A204.1 (cell line): ENCODE data around the gene ZNF764.

Source experiments
- FAIRE-seq: peaks from 2 replicates; lab custom pipeline; 2012; peaks lifted over from hg19 to GRCh38; lab: Jason Lieb, UNC

Gene ZNF764

GRCh38 chr16:30569746-30570635, 11.8 kb upstream of the ZNF764 start:
- FAIRE-seq: no peak

GRCh38 chr16:30569281-30569680, 11.1 kb upstream of the ZNF764 start:
- FAIRE-seq: no peak

- FAIRE-seq: no peak
Measured at GRCh38 chr16:30567991-30568638, 9.9 kb upstream of the ZNF764 start.

- no peak for FAIRE-seq
Measured at GRCh38 chr16:30567160-30567990, 9.2 kb upstream of the ZNF764 start.

- FAIRE-seq: no peak
Measured at GRCh38 chr16:30566531-30566930, 8.4 kb upstream of the ZNF764 start.

- no peak for FAIRE-seq
Measured at GRCh38 chr16:30565984-30566383, 7.8 kb upstream of the ZNF764 start.

GRCh38 chr16:30565526-30565925, 7.4 kb upstream of the ZNF764 start:
- no peak for FAIRE-seq

GRCh38 chr16:30562021-30562420, 3.8 kb upstream of the ZNF764 start:
- FAIRE-seq: no peak

- FAIRE-seq: no peak
Measured at GRCh38 chr16:30561089-30561816, 3.1 kb upstream of the ZNF764 start.

GRCh38 chr16:30559690-30560089, 1.5 kb upstream of the ZNF764 start:
- no peak for FAIRE-seq

GRCh38 chr16:30558789-30559377, 709 bp upstream of the ZNF764 start:
- no peak for FAIRE-seq

GRCh38 chr16:30557707-30557956, 542 bp downstream of the ZNF764 start:
- FAIRE-seq: no peak

- FAIRE-seq: no peak
Measured at GRCh38 chr16:30556125-30556473, 2.1 kb downstream of the ZNF764 start.

- no peak for FAIRE-seq
Measured at GRCh38 chr16:30555315-30556124, 2.7 kb downstream of the ZNF764 start.

GRCh38 chr16:30554557-30555314, 3.4 kb downstream of the ZNF764 start:
- no peak for FAIRE-seq

- FAIRE-seq: no peak
Measured at GRCh38 chr16:30553393-30553899, 4.7 kb downstream of the ZNF764 start.

- no peak for FAIRE-seq
Measured at GRCh38 chr16:30552956-30553355, 5.2 kb downstream of the ZNF764 start.

GRCh38 chr16:30551781-30552180, 6.4 kb downstream of the ZNF764 start:
- no peak for FAIRE-seq

GRCh38 chr16:30548416-30549253, 9.5 kb downstream of the ZNF764 start:
- no peak for FAIRE-seq
